Measurements from ENCODE around the gene PRKD1. TPM values are rescaled to one million over a fixed set of nuclear protein-coding genes. Genes with fewer than 3 reads are reported as not detected.
"Not testable (repeated sequence)": the region's sequence is repeated elsewhere in the genome, so short reads cannot be mapped to it uniquely, and the experiment has no call there.

Gene PRKD1
- total RNA-seq, 2 experiments from 2014 or later = not detected

DNA sequence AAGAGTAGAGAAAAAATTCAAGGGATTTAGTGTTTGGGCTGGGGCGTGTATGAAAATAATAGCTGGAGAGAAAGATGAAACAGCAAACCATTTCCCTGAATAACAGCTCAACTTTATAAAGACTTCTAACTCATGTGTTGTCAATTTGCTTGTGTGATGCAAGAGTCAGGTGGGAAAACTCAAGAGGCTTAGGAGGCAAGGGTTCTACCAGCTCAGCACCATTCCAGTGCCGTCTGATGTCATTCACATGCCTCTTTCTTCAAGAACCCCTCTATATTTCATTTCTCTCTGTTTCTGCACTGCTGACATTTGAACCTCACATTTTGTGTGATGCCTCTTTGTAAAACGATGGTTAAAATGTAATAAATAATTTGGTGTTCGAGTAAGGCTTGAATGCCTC lies 192.2 kb downstream of the PRKD1 start:
- H3K27me3 Mint-ChIP-seq = no peaks in the 10 kb centered on the region
- H3K9me3 Mint-ChIP-seq = peaks cover 9% of the 10 kb centered on the region
- no peaks in the 10 kb centered on the region for H3K36me3 Mint-ChIP-seq
- no peak overlapping the region for H3K27ac Mint-ChIP-seq
- CTCF ChIA-PET = no interaction called here
- DNase-seq = no peak
- POLR2A ChIA-PET = no interaction called here
- no peak overlapping the region for H3K4me3 Mint-ChIP-seq
- intact Hi-C loops (cut with micrococcal nuclease) = no loop called here
- no peaks in the 10 kb centered on the region for H3K4me1 Mint-ChIP-seq (ENCODE audit: low read depth)

- intact Hi-C loops (cut with micrococcal nuclease) = no loop called here
- Mint-ChIP-seq H3K4me1 (ENCODE audit: low read depth) (no peaks in the 10 kb centered on the region), H3K27me3 (no peaks in the 10 kb centered on the region), H3K9me3 (peaks cover 9% of the 10 kb centered on the region), H3K27ac (no peak overlapping the region), H3K4me3 (no peak overlapping the region), H3K36me3 (no peaks in the 10 kb centered on the region)
- CTCF ChIA-PET = no interaction called here
- POLR2A ChIA-PET = no interaction called here
- no peak for DNase-seq
These were observed 192.9 kb downstream of the PRKD1 start for GRCh38 chr14:29734732-29735131.

DNA sequence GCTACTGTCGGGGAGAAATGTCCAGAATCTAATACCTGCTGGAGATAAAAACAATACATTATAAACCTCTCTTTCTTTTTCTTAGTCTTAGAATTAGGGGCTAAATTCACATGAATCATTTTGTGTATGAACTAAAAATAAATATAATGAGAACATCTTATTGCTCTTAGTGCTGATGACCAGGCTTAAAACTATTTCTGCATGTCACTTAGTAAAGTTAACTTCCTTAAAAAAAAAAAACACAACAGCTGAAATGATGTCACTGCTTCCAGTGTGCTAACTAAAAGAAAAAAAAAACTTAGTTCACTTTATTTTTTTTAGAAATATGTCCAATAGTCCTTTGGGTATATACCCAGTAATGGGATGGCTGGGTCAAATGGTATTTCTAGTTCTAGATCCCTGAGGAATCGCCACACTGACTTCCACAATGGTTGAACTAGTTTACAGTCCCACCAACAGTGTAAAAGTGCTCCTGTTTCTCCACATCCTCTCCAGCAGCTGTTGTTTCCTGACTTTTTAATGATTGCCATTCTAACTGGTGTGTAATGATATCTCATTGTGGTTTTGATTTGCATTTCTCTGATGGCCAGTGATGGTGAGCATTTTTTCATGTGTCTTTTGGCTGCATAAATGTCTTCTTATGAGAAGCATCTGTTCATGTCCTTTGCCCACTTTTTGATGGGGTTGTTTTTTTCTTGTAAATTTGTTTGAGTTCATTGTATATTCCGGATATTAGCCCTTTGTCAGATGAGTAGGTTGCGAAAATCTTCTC lies 200.9 kb downstream of the PRKD1 start:
- H3K36me3 Mint-ChIP-seq; H3K27ac Mint-ChIP-seq; intact Hi-C loops (cut with micrococcal nuclease); DNase-seq; H3K4me3 Mint-ChIP-seq; H3K27me3 Mint-ChIP-seq; CTCF ChIA-PET; H3K4me1 Mint-ChIP-seq (ENCODE audit: low read depth); H3K9me3 Mint-ChIP-seq; POLR2A ChIA-PET: not testable (repeated sequence)

DNA sequence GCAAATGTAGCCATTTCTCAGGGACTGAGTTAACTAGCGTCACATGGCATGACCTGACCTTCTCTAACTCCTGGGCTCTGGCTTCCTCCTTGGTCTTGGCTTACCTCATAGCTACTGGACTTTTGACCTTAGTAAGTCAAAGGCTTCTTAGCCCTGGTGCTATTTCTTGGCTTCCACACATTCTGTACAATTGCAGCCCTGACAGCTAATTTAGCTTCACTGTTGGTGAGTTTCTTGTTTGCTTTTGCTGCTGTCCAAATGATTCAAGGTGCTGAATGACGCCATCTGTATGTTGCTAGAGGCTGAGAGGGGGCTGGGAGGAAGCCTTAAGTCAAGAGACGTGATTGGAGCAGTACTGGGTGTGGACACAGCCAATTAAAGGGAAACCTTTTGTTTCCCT lies 202.7 kb downstream of the PRKD1 start:
- Mint-ChIP-seq H3K9me3 (no peaks in the 10 kb centered on the region), H3K27me3 (no peaks in the 10 kb centered on the region), H3K36me3 (no peaks in the 10 kb centered on the region), H3K27ac (no peak overlapping the region), H3K4me1 (ENCODE audit: low read depth) (no peaks in the 10 kb centered on the region), H3K4me3 (no peak overlapping the region)
- intact Hi-C loops (cut with micrococcal nuclease) = no loop called here
- ChIA-PET POLR2A (no interaction called here), CTCF (no interaction called here)
- no peak for DNase-seq

GRCh38 chr14:29722831-29723230 lies 204.8 kb downstream of the PRKD1 start:
- Mint-ChIP-seq H3K27me3 (no peaks in the 10 kb centered on the region), H3K4me1 (ENCODE audit: low read depth) (no peaks in the 10 kb centered on the region), H3K36me3 (no peaks in the 10 kb centered on the region), H3K9me3 (peaks cover 7% of the 10 kb centered on the region), H3K4me3 (no peak overlapping the region), H3K27ac (no peak overlapping the region)
- ChIA-PET CTCF (no interaction called here), POLR2A (no interaction called here)
- no peak for DNase-seq
- intact Hi-C loops (cut with micrococcal nuclease) = no loop called here

- Mint-ChIP-seq H3K9me3 (peaks cover 7% of the 10 kb centered on the region), H3K27me3 (no peaks in the 10 kb centered on the region), H3K4me1 (ENCODE audit: low read depth) (no peaks in the 10 kb centered on the region), H3K4me3 (no peak overlapping the region), H3K27ac (no peak overlapping the region), H3K36me3 (no peaks in the 10 kb centered on the region)
- no peak for DNase-seq
- POLR2A ChIA-PET = no interaction called here
- CTCF ChIA-PET = no interaction called here
- intact Hi-C loops (cut with micrococcal nuclease) = no loop called here
These were observed 206.1 kb downstream of the PRKD1 start for GRCh38 chr14:29721586-29721985.

DNA sequence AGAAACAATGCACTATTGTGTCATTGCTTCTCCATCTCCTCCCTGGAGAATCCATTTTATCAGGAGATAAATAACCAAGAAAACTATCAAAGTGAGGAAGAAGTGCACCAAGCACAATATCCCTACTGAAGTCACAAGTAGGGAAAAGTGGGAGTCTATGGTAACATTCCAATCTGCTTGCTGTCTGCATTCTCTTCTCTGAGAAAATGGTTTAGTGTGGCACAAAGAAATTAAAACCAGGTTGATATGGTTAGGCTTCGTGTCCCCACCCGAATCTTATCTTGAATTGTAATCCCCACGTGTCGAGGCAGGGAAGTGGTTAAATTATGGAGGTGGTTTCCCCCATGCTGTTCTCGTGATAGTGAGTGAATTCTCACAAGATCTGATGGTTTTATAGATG lies 209.7 kb downstream of the PRKD1 start:
- Mint-ChIP-seq H3K4me1 (ENCODE audit: low read depth) (no peaks in the 10 kb centered on the region), H3K4me3 (no peak overlapping the region), H3K27ac (no peak overlapping the region), H3K27me3 (no peaks in the 10 kb centered on the region), H3K36me3 (no peaks in the 10 kb centered on the region), H3K9me3 (peaks cover 12% of the 10 kb centered on the region)
- POLR2A ChIA-PET = no interaction called here
- intact Hi-C loops (cut with micrococcal nuclease) = no loop called here
- CTCF ChIA-PET = no interaction called here
- no peak for DNase-seq

- Mint-ChIP-seq H3K27ac (no peak overlapping the region), H3K4me3 (no peak overlapping the region), H3K27me3 (no peaks in the 10 kb centered on the region), H3K9me3 (peaks cover 14% of the 10 kb centered on the region), H3K4me1 (ENCODE audit: low read depth) (no peaks in the 10 kb centered on the region), H3K36me3 (no peaks in the 10 kb centered on the region)
- ChIA-PET POLR2A (no interaction called here), CTCF (no interaction called here)
- intact Hi-C loops (cut with micrococcal nuclease) = no loop called here
- no peak for DNase-seq
These were observed 211.5 kb downstream of the PRKD1 start for GRCh38 chr14:29716150-29716549.

GRCh38 chr14:29712601-29713000 lies 215.0 kb downstream of the PRKD1 start:
- intact Hi-C loops (cut with micrococcal nuclease) = no loop called here
- Mint-ChIP-seq H3K9me3 (peaks cover 11% of the 10 kb centered on the region), H3K27ac (no peak overlapping the region), H3K27me3 (no peaks in the 10 kb centered on the region), H3K36me3 (no peaks in the 10 kb centered on the region), H3K4me3 (no peak overlapping the region), H3K4me1 (ENCODE audit: low read depth) (no peaks in the 10 kb centered on the region)
- no peak for DNase-seq
- CTCF ChIA-PET = no interaction called here
- POLR2A ChIA-PET = no interaction called here

DNA sequence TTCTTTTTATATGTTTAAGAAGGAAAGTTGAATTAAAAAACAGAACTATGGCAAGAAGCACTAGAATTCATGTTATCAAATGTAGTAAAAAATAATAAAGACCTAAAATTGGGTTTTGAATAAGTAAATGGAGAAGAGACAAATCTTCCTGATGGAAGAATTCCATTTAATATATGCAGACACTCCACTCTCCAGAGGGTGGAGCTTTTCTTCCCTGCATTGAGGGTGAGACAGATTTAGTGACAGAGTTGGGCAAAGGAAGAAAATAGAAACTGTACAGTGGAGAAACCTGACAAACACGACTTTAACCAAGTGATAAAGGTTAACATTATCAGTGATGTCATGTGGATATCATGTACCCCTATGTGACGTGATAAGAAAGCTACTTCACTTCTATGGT lies 217.6 kb downstream of the PRKD1 start:
- H3K9me3 Mint-ChIP-seq = peaks cover 8% of the 10 kb centered on the region
- intact Hi-C loops (cut with micrococcal nuclease) = no loop called here
- H3K27ac Mint-ChIP-seq = no peak overlapping the region
- no peak for DNase-seq
- H3K27me3 Mint-ChIP-seq = no peaks in the 10 kb centered on the region
- no peak overlapping the region for H3K4me3 Mint-ChIP-seq
- H3K36me3 Mint-ChIP-seq = no peaks in the 10 kb centered on the region
- ChIA-PET CTCF (no interaction called here), POLR2A (no interaction called here)
- H3K4me1 Mint-ChIP-seq (ENCODE audit: low read depth) = no peaks in the 10 kb centered on the region

DNA sequence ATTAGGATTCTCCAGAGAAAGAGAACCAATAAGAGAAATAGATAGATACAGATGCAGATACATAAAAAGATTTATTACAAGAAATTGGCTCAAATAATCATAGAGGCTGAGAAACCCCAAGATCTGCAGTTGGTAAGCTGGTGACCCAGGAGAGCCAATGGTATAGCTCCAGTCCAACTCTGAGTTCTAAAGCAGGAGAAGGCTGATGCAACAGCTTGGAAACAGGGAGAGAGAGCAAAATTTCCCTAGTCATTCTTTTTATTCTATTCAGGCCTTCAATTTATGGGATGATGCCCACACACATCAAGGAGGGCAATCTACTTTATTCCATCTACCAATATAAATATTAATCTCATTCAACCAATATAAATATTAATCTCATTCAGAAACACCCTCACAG lies 218.2 kb downstream of the PRKD1 start:
- ChIA-PET POLR2A (no interaction called here), CTCF (no interaction called here)
- intact Hi-C loops (cut with micrococcal nuclease) = no loop called here
- Mint-ChIP-seq H3K36me3 (no peaks in the 10 kb centered on the region), H3K4me1 (ENCODE audit: low read depth) (no peaks in the 10 kb centered on the region), H3K27me3 (no peaks in the 10 kb centered on the region), H3K27ac (no peak overlapping the region), H3K4me3 (no peak overlapping the region), H3K9me3 (peaks cover 8% of the 10 kb centered on the region)
- no peak for DNase-seq

- no peaks in the 10 kb centered on the region for H3K4me1 Mint-ChIP-seq (ENCODE audit: low read depth)
- intact Hi-C loops (cut with micrococcal nuclease) = no loop called here
- no peak overlapping the region for H3K27ac Mint-ChIP-seq
- peaks cover 14% of the 10 kb centered on the region for H3K9me3 Mint-ChIP-seq
- H3K36me3 Mint-ChIP-seq = no peaks in the 10 kb centered on the region
- H3K4me3 Mint-ChIP-seq = no peak overlapping the region
- DNase-seq = no peak
- no peaks in the 10 kb centered on the region for H3K27me3 Mint-ChIP-seq
- POLR2A ChIA-PET = no interaction called here
- CTCF ChIA-PET = no interaction called here
These were observed 220.9 kb downstream of the PRKD1 start for GRCh38 chr14:29706700-29707099.

DNA sequence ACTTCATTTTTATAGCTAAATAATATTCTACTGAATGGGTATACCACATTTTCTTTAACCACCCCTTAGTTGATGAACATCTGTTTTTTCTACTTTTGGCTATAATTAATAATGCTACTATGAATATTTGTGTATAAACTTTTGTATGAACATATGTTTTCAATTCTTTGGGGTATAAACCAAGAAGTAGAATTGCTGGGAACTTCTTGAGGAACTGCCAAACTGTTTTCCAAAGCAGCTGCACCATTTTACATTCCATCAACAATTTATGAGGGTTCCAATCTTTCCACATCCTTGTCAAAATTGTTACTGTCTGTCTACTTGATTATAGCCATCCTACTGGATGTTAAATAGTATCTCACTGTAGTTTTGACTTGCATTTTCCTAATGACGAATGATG lies 221.8 kb downstream of the PRKD1 start:
- intact Hi-C loops (cut with micrococcal nuclease) = no loop called here
- no peaks in the 10 kb centered on the region for H3K36me3 Mint-ChIP-seq
- no peak overlapping the region for H3K27ac Mint-ChIP-seq
- ChIA-PET POLR2A (no interaction called here), CTCF (no interaction called here)
- no peak for DNase-seq
- H3K9me3 Mint-ChIP-seq = peaks cover 12% of the 10 kb centered on the region
- H3K4me1 Mint-ChIP-seq (ENCODE audit: low read depth) = no peaks in the 10 kb centered on the region
- H3K4me3 Mint-ChIP-seq = no peak overlapping the region
- H3K27me3 Mint-ChIP-seq = no peaks in the 10 kb centered on the region

Data from activated CD4-positive, alpha-beta memory T cell treated with anti-CD3 and anti-CD28 coated beads for 36 hours (primary cell).